GM19023 (cell line): ENCODE results near the gene FEM1B.

Source experiments
- ATAC-seq: cut with Tn5 transposase; IDR thresholded peaks from one replicate; pipeline ENCODE4 v1.9.1; 2021; ENCODE audit warnings: mild to moderate bottlenecking, moderate library complexity; ENCODE audit not compliant: unreplicated experiment

FEM1B gene

GRCh38 chr15:68284616-68285258 lies 7.2 kb downstream of the FEM1B start:
- no peak for ATAC-seq

- ATAC-seq: no peak
Measured at GRCh38 chr15:68285259-68285980, 7.9 kb downstream of the FEM1B start.

GRCh38 chr15:68286256-68286655 lies 8.7 kb downstream of the FEM1B start:
- no peak for ATAC-seq

DNA sequence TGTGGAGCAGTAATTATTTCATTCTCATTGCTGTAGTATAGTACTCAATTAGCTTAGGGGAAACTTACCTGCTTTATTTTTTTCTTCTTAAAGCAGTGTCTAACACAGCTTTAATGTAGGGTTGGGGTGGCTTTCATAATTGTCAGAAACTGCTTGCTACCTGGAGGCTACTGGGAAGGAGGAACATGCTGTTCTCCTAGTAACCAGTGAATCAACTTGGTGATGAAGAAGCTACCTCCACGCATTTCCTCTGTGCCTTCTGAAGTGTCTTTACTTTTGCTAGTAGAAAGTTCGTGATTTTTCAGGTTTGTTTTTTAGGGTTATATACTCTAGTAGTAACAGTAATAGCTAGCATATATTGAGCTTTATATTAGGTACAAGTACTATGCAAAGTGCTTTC lies 11.5 kb downstream of the FEM1B start:
- ATAC-seq: no peak

- no peak for ATAC-seq
Measured at GRCh38 chr15:68289621-68290352, 12.2 kb downstream of the FEM1B start.

DNA sequence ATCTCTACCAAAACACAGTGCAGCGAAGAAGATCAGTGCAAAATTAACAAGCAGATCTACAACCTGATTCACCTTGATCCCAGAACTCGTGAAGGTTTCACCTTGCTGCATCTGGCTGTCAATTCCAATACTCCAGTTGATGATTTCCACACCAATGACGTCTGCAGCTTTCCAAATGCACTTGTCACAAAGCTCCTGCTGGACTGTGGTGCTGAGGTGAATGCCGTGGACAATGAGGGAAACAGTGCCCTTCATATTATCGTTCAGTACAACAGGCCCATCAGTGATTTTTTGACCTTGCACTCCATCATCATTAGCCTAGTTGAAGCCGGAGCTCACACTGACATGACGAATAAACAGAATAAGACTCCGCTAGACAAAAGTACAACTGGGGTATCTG lies 13.2 kb downstream of the FEM1B start:
- no peak for ATAC-seq

DNA sequence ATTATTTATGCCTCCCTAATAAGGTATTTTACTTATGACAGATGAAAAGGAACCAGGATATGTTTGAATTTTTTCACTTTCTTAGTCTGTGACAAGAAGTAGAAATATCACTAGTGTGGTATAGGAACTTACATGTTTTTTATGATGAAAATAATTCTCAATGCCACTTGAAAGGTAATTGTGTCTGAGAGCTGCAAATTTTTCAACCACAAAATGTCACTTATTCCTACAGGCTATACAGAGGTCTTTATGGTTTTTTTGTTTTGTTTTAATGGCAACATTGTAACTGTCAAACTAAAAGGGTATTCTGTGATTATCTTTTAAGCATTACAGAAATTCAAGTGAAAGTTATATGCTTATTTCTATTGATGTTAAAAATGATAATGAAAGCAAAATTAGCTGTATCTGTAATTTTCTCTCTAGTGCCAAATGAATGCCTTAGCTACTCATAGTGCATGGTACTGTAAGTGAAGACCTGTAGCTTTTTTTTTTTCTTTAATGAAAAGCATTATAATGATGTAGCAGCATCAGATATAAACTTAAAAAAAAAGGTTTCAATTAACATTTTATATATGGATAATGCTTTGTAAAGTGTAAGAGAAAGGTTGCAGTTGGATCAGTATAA lies 14.7 kb downstream of the FEM1B start:
- no peak for ATAC-seq

DNA sequence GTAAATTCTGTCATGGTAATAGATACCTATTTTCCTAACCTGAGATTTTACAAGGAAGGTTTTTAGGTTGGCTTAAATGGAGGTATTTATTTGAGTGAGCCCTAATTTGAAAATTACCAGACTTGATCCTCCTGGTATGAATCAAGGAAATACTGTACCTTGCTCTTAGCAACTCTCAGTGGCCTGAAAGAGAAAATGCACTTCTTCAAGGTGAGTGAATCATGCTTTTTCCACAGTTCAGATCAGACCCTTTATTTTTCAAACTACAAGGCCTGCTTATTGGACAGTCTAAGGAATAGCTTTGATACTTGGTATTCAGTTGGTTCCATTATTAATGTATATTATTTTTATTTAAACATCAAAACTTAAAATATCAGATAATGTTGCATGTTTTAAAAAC lies 15.4 kb downstream of the FEM1B start:
- no peak for ATAC-seq

DNA sequence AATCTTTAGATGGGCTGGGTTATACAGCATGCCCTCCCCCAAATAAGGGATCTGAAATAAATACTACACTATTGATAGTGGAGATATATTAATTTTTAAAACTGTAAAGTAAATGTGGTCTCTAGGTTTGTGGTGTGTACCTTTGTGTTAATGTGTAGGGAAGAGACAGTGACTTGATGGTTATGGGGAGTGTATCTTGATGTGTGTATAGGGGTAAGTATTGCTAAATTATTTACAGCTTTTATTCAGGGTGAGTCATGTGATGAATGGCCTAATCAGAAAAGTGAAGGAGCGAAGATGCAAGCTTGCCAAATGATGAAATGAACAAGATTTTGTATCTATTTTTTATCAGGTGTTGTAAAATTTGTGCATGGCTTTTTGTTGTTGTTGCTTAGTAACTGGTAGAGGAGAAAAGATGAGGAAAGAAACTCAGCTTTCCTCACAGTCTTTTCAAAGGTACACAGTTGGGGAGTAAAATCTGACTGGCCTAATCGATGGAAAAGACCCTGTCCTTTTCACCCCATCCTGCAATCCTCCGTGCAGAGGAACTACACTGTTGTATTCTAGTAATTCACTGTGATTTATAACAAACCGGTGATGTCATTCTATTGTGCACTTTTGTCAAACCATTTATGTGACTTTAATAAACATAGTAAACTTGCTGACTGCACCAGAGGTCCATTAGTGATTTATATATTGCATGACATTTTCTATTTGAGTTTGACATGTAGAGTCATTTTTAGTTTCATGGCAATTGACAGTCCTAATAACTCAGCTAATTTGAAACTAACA lies 17.7 kb downstream of the FEM1B start:
- ATAC-seq: no peak

- ATAC-seq: no peak
Measured at GRCh38 chr15:68298336-68298735, 20.8 kb downstream of the FEM1B start.

- peak; percentile 77 for ATAC-seq
Measured at GRCh38 chr15:68298882-68299381, 21.4 kb downstream of the FEM1B start.

GRCh38 chr15:68299436-68299835 lies 21.9 kb downstream of the FEM1B start:
- peak; percentile 9 for ATAC-seq

DNA sequence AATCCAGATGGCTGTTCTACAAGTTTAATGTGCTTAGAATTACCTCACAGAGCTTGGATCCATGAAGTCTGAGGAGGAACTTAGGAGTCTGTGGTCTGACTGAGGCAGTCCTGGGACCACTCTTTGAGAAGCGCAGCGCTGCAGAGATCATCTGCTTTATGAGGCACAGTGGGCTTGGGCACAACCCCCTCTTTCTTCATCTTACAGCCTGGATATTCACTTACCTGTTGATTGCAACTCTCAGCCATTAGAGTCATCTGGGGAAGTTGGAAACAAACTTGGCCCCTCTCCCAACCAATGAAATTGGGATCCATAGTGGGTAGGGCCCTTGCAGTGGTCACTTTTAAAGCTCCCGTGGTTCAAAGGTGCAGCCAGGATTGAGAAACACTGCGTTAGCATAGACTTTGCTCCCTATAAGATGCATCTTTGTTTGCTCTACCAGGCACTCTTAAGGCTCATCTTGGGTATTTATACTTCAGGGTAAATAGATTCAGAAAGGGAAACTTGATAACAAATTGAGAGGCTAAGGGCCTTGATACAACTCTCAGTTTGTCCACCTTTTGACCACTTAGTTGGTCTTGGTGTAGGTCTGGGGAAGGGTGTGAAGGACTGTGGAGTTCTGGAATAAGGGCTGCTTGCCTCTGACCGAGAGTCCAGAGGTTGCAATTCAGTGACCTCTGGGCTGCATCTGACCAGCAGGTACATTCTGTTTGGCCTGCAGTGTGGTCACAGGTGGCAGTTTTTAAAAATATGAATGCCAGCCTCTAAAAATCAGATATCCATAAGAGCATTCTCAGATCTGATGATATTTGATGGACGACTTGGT lies 22.8 kb downstream of the FEM1B start:
- no peak for ATAC-seq

DNA sequence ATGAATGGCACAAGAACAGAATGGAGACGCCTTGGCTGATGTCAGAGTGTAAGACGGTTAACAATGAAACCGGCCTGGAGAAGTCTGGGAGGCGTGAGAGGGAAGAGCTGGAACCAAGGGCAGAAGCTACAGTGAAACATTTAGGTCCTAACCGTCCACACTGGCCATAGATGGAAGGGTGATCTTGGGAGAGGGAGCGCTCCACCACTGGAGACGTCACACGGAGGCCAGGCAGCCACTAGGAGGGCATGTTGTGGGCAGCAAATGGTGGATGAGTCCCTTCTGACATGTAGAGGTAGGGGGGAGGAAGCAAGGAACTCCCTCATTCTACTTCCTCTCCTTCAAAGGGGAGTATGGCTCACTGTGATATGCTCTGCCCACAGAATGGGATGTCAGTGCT lies 23.8 kb downstream of the FEM1B start:
- ATAC-seq: no peak

DNA sequence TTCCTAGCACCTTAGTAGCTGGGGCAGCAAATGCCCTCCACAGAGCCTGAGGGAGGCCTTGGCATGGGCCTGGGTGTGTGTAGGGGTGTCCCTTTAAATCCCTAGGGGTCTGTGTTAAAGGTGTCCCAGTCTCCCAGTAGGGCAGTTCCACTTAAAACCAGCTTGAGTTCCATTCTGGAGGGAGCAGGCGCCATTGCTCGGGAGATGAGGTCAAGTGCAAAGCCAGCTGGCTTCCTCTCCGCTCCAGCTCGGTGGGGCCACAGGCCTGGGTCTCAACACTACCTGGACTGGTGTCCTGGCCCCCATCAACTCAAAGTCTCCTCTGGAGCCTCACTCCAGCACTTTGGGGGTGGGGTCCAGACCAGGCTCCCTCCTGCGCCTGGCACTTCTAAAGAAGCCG lies 25.2 kb downstream of the FEM1B start:
- no peak for ATAC-seq

DNA sequence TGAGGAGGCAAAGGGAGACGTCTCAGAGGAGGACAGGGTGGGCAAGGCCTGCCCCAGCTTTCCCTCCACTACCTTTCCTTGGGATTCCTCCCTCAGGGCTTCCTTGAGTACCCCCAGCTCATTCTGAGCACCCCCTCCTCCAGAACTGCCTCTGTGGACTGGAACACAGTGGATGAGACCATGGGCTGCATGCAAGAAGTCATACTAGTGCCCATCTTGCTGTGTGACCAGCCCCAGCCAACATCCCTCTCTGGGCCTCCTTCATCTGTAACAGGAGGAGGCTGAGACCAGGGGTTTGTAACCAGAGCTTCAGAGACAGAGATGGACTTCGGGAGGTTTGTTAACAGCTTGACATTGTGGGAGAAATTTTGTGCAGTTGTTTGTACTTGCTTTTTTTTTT lies 25.6 kb downstream of the FEM1B start:
- ATAC-seq: no peak

- ATAC-seq: no peak
Measured at GRCh38 chr15:68303560-68304436, 26.3 kb downstream of the FEM1B start.

DNA sequence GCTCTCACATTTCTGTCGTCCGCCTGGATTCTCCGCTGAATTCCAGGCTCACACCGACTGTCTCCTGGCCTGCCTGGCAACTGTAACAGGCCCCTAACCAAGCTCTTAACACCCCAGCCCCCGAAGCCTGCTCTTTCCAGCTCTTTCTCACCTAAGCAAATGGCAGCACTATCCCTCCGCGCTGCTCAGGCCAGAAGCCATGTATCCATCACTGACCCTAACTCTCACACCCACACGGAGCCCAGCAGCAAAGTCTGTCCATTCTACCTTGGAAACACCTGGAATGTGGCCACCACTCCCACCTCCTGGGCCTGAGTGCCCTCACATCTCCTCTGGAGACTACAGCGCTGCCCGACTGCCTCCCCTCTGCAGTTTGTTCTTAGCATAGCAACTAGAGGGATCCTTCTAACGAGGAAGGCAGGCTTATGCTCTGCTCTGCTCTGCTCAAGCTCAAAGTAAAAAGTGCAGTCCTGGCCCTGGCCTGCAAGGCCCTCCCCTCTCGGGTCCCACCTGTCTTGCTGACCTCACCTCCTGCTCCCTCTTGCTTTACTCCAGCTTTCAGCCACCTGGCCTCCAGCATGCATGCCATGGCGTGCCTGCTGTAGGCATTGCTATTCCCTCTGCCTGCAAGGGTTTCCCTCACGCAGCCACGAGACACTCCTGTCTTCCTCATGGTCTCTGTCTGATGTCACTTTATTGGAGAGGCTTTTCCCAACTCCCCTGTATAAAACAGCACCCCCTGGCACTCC lies 27.2 kb downstream of the FEM1B start:
- no peak for ATAC-seq
